Smooth muscle cell (in vitro differentiated cells): ENCODE measurements around the gene GSKIP. TPM values are rescaled to one million over a fixed set of nuclear protein-coding genes. Genes with fewer than 3 reads are reported as not detected.

ENCODE experiments used
- DNase-seq: peaks from one replicate; lab custom pipeline; 2025; ENCODE audit not compliant: unreplicated experiment; lab: John Stamatoyannopoulos, UW
- H2AFZ ChIP-seq: fragments of 200-600 bp; sonication (generic); 2 replicates; pipeline ENCODE4 v1.6.0; 2016; ENCODE audit warnings: antibody characterized with exemption, low read depth, mild to moderate bottlenecking
- H3F3A ChIP-seq: fragments of 200-600 bp; sonication (generic); 2 replicates; pipeline ENCODE4 v1.6.0; 2017; ENCODE audit warnings: antibody characterized with exemption, low read depth
- H3K27ac ChIP-seq: fragments of 200-600 bp; sonication (generic); 2 replicates; pipeline ENCODE4 v1.5.1; 2016; ENCODE audit warnings: low read depth, mild to moderate bottlenecking
- H3K27me3 ChIP-seq: fragments of 200-600 bp; sonication (generic); 2 replicates; pipeline ENCODE4 v1.6.1; 2016; ENCODE audit warnings: low read depth, mild to moderate bottlenecking
- H3K36me3 ChIP-seq: fragments of 200-600 bp; sonication (generic); 2 replicates; pipeline ENCODE4 v1.5.1; 2016; ENCODE audit warnings: low read depth
- H3K4me1 ChIP-seq: fragments of 200-600 bp; sonication (generic); 2 replicates; pipeline ENCODE4 v1.5.1; 2016; ENCODE audit warnings: low read depth
- H3K4me2 ChIP-seq: fragments of 200-600 bp; sonication (generic); 2 replicates; pipeline ENCODE4 v1.6.0; 2016; ENCODE audit warnings: mild to moderate bottlenecking
- H3K4me3 ChIP-seq: fragments of 200-600 bp; sonication (generic); 2 replicates; pipeline ENCODE4 v1.5.1; 2016; ENCODE audit warnings: mild to moderate bottlenecking
- H3K79me2 ChIP-seq: fragments of 200-600 bp; sonication (generic); 2 replicates; pipeline ENCODE4 v1.6.0; 2016; ENCODE audit warnings: low read depth, mild to moderate bottlenecking
- H3K9ac ChIP-seq: fragments of 200-600 bp; sonication (generic); 2 replicates; pipeline ENCODE4 v1.6.0; 2016; ENCODE audit warnings: low read depth
- H3K9me3 ChIP-seq: fragments of 200-600 bp; sonication (generic); replicated peaks from 2 replicates; pipeline ENCODE4 v1.5.1; 2016; ENCODE audit warnings: low read depth
- H4K20me1 ChIP-seq: fragments of 200-600 bp; sonication (generic); 2 replicates; pipeline ENCODE4 v1.6.0; 2016; ENCODE audit warnings: low read depth
- WGBS: methylation state at CpG from one replicate; pipeline ENCODE4 v1.1.7; 2016; ENCODE audit warnings: low lambda C conversion rate; 5-methylcytosine and 5-hydroxymethylcytosine counted together
- polyA plus RNA-seq: library from polyadenylated mRNA; unstranded; fragments of >200 nt; fragmentation: Nextera tagmentation; extraction: Ambion mirVana; gene quantifications from 2 replicates; pipeline ENCODE4 v1.2.1, GENCODE V29; 2016
- total RNA-seq: library from RNA; depleted of rRNA; stranded (reverse); fragments of >200 nt; gene quantifications from 2 replicates; pipeline ENCODE4 v1.2.3, GENCODE V29; 2014
- TF ChIP-seq, protein P1 (sequence below): fragments of 200-600 bp; sonication (generic); IDR thresholded peaks from 2 replicates; pipeline ENCODE4 v1.5.1; 2017; ENCODE audit warnings: borderline replicate concordance, mild to moderate bottlenecking, antibody characterized with exemption; ENCODE audit not compliant: insufficient read depth, poor library complexity, severe bottlenecking

The GSKIP gene
- total and polyA plus RNA-seq, 2 experiments from 2014 or later, result 21.2 to 35.2 TPM

DNA sequence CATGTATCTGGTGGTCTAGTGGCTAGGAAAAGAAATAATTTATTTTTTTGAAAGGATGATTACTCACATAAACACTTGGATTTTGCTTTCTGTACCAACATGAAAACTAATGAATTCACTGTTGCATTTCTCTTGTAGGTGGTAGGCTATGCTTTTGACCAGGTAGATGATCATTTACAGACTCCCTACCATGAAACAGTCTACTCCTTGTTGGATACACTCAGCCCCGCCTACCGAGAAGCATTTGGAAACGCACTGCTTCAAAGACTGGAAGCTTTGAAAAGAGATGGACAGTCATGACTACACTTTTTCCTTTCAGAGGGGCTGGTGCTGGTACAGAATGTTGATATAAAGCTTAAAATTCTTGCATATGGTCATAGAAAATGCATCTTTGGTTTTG, 22.1 kb downstream of the GSKIP start:
- Histone ChIP-seq H3K79me2 (no peaks in the 10 kb centered on the region), H3K4me1 (no peaks in the 10 kb centered on the region), H3K27me3 (no peaks in the 10 kb centered on the region), H3K36me3 (peaks cover 22% of the 10 kb centered on the region), H2AFZ (no peak overlapping the region), H3K27ac (no peak overlapping the region), H3K9me3 (no peaks in the 10 kb centered on the region), H3K4me3 (no peak overlapping the region), H4K20me1 (peaks cover 8% of the 10 kb centered on the region), H3F3A (no peaks in the 10 kb centered on the region), H3K9ac (no peak overlapping the region), H3K4me2 (no peak overlapping the region)
- DNase-seq, result no peak
- TF ChIP-seq, protein P1, sequence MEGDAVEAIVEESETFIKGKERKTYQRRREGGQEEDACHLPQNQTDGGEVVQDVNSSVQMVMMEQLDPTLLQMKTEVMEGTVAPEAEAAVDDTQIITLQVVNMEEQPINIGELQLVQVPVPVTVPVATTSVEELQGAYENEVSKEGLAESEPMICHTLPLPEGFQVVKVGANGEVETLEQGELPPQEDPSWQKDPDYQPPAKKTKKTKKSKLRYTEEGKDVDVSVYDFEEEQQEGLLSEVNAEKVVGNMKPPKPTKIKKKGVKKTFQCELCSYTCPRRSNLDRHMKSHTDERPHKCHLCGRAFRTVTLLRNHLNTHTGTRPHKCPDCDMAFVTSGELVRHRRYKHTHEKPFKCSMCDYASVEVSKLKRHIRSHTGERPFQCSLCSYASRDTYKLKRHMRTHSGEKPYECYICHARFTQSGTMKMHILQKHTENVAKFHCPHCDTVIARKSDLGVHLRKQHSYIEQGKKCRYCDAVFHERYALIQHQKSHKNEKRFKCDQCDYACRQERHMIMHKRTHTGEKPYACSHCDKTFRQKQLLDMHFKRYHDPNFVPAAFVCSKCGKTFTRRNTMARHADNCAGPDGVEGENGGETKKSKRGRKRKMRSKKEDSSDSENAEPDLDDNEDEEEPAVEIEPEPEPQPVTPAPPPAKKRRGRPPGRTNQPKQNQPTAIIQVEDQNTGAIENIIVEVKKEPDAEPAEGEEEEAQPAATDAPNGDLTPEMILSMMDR, result no peak
- 88% methylated on average over 3 of the region's 3 CpGs for WGBS

DNA sequence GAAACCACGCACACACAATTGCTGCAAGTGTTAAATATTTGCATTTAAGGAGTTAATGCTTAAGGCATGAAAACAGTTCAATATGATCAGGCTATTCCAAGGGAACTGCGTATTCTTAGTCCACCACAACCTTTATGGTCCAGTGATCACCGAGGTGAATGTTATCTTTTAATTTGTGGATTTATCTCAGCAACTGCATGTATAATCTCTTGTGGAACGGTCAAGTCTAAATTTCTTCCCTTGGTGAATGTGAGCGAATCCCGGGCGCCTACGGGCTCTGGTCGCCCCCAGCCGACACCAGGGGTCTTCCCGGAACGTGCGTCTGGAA, 27.6 kb downstream of the GSKIP start:
- TF ChIP-seq, protein P1, result no peak

DNA sequence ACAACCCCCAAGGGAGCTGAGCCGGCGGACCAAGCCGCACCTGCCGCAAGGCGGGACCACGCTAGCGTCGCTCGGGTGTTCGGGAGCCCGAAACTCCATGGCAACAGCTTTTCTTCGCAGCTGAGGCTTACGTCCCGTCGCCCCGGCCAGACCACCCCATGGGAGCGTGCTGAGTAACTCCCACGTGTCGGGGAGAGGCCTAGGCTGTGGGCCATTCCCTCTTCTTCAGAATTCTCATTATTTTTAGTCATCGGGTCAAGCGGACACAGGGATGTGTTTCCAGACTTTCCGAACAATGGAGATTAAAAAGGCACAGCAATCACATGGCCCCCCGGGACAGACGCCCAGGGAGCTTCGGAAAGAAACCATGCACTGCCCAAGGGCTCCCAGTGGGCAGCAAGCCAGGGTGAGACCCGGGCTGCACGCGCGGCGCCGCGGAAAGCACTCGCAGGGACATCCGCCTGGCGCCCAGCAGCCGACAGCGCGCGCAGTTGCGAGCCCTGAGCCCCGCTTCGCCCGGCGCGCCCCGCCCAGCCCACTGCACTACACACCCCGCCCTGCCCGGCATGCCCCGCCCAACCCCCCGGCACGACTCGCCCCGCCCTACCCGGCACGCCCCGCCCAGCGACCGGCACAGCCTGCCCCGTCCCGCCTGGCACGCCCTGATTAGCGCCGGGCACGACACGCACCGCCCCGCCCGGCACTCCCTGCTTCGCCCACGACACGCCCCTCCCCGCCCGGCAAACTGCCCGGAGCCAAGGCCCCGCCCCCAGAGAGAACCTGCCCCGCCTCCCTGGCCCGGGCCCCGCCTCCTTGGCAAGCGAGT, 28.2 kb downstream of the GSKIP start:
- TF ChIP-seq, protein P1, result no peak
- peak; percentile 98 for DNase-seq
- 1% methylated on average over 57 of the region's 79 CpGs for WGBS

More for the DNA sequence above, 27.6 kb downstream of the GSKIP start:
- peak overlapping the region; percentile 83 for H3K4me3 ChIP-seq
- H2AFZ ChIP-seq, result peak overlapping the region; percentile 96
- DNase-seq, result no peak
- 17% methylated on average over 13 of the region's 13 CpGs for WGBS
- H3F3A ChIP-seq, result peaks cover 7% of the 10 kb centered on the region
- H3K9me3 ChIP-seq, result no peaks in the 10 kb centered on the region
- H3K36me3 ChIP-seq, result peaks cover 4% of the 10 kb centered on the region
- H3K9ac ChIP-seq, result peak overlapping the region; percentile 71
- H3K4me2 ChIP-seq, result peak overlapping the region; percentile 95
- no peaks in the 10 kb centered on the region for H4K20me1 ChIP-seq
- no peaks in the 10 kb centered on the region for H3K79me2 ChIP-seq
- no peak overlapping the region for H3K27ac ChIP-seq
- H3K4me1 ChIP-seq, result peaks cover 8% of the 10 kb centered on the region
- H3K27me3 ChIP-seq, result no peaks in the 10 kb centered on the region

DNA sequence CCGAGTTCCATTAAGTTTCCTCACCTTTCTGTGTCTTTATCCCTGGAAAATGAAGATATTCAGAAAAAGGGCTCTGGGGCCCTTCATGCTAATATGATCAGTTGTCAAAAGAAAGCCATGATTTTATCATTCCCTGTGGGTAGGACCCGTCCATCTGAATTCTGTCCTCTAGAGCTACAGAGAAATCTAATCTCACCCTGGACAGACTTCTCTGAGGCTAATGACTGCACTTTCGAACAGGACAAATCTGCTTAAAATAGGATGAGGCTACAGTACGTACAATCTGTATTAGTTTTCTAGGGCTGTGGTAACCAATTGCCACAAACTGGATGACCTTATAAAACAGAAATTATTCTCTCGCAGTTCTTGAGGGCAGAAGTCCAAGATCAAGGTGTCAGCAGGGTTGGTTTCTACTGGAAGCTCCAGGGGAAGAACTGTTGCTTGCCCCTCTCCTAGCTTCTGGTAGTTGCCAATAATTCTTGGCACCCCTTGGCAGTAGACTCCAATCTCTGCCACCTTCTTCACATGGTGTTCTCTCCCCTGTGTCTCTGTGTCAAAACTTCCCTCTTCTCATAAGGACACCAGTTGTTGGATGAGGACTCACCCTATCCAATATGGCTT, 29.9 kb downstream of the GSKIP start:
- WGBS, result 84% methylated on average over 5 of the region's 5 CpGs
- H4K20me1 ChIP-seq, result no peaks in the 10 kb centered on the region
- peak overlapping the region; percentile 95 for H3K4me2 ChIP-seq
- peak overlapping the region; percentile 83 for H3K4me3 ChIP-seq
- no peaks in the 10 kb centered on the region for H3K9me3 ChIP-seq
- H3K36me3 ChIP-seq, result no peaks in the 10 kb centered on the region
- H3K9ac ChIP-seq, result no peak overlapping the region
- DNase-seq, result no peak
- TF ChIP-seq, protein P1, result no peak
- H3K79me2 ChIP-seq, result no peaks in the 10 kb centered on the region
- peak overlapping the region; percentile 98 for H2AFZ ChIP-seq
- H3K27ac ChIP-seq, result no peak overlapping the region
- H3F3A ChIP-seq, result peaks cover 7% of the 10 kb centered on the region
- peaks cover 8% of the 10 kb centered on the region for H3K4me1 ChIP-seq
- no peaks in the 10 kb centered on the region for H3K27me3 ChIP-seq

More for the DNA sequence above, 28.2 kb downstream of the GSKIP start:
- Histone ChIP-seq H3K9ac (peak overlapping the region; percentile 79), H4K20me1 (no peaks in the 10 kb centered on the region), H3K4me2 (peak overlapping the region; percentile 95), H3K9me3 (no peaks in the 10 kb centered on the region), H3K79me2 (no peaks in the 10 kb centered on the region), H3K27ac (peak overlapping the region; percentile 35), H3K27me3 (no peaks in the 10 kb centered on the region), H3F3A (peaks cover 7% of the 10 kb centered on the region), H2AFZ (peak overlapping the region; percentile 98), H3K36me3 (peaks cover 4% of the 10 kb centered on the region), H3K4me1 (peaks cover 8% of the 10 kb centered on the region), H3K4me3 (peak overlapping the region; percentile 83)
